Heart right ventricle (tissue), 16 donors: ENCODE results near the gene LMOD1. TPM values are rescaled to one million over a fixed set of nuclear protein-coding genes. Genes with fewer than 3 reads are reported as not detected.

ENCODE experiments used
- ATAC-seq, 8 donors: fragments of 200-7000 bp; cut with Tn5 transposase; one replicate each; pipeline ENCODE4 v1.9.1; 2020; ENCODE audit warnings: mild to moderate bottlenecking in 8 of 8, moderate library complexity in 8 of 8, moderate number of reproducible peaks in 1 of 8
- DNase-seq, 2 donors: peaks; one replicate each; pipeline ENCODE4 v3.0.0-alpha.2; 2020
- H3K27ac ChIP-seq, 10 donors: fragments of 200-600 bp; sonication (generic) in 2 of 10; one replicate each; pipeline versions ENCODE4 v1.5.0 to v1.8.0; 2020 to 2022; ENCODE audit warnings: mild to moderate bottlenecking in 3 of 10
- H3K27me3 ChIP-seq, 7 donors: fragments of 200-600 bp; one replicate each; pipeline ENCODE4 v1.8.0; 2021 to 2022; ENCODE audit warnings: mild to moderate bottlenecking in 2 of 7
- H3K36me3 ChIP-seq, 9 donors: fragments of 200-600 bp; sonication (generic) in 1 of 9; one replicate each; pipeline versions ENCODE4 v1.5.0 to v1.8.0; 2020 to 2022; ENCODE audit warnings: mild to moderate bottlenecking in 2 of 9
- H3K4me1 ChIP-seq, 9 donors: fragments of 200-600 bp; sonication (generic) in 1 of 9; one replicate each; pipeline versions ENCODE4 v1.5.0 to v1.8.0; 2020 to 2022; ENCODE audit warnings: mild to moderate bottlenecking in 4 of 9
- H3K4me3 ChIP-seq, 10 donors: fragments of 200-600 bp; sonication (generic) in 2 of 10; one replicate each; pipeline versions ENCODE4 v1.5.0 to v1.8.0; 2020 to 2022; ENCODE audit warnings: mild to moderate bottlenecking in 7 of 10, moderate library complexity in 2 of 10
- H3K9me3 ChIP-seq, 11 donors: fragments of 200-600 bp in 10 of 11; sonication (generic) in 2 of 11; one replicate each; pipeline versions ENCODE4 v1.5.0 to v1.8.0; 2013 to 2022; ENCODE audit warnings: mild to moderate bottlenecking in 2 of 11, control low read depth in 1 of 11, moderate library complexity in 1 of 11
- WGBS, 2 donors: extraction: QIAGEN DNeasy Blood & Tissue Kit; methylation state at CpG; one replicate each; pipeline ENCODE4 v1.1.7; 2013; ENCODE audit warnings: inconsistent platforms in 1 of 2; 5-methylcytosine and 5-hydroxymethylcytosine counted together
- intact Hi-C, 10 donors: fragments of 100-400 bp; cut with DNase I; formaldehyde crosslinking; loops; one replicate each; pipeline versions ENCODE4 v1.11.1 to v1.14.2; 2022
- polyA plus RNA-seq, 2 donors: library from polyadenylated mRNA; stranded (reverse); fragments of 200-250 nt; gene quantifications; one replicate each; pipeline ENCODE4 v1.2.3, GENCODE V29; 2013
- total RNA-seq, 10 donors: library from RNA; stranded (reverse); fragmentation: NEBNext Ultra II Directional in 3 of 10; extraction: Animal tissue kit (Norgen Biotek cat#: 25700) in 3 of 10; gene quantifications; one replicate each; pipeline versions ENCODE4 v1.2.1 to v1.2.4, GENCODE V29; 2021 to 2023
- TF ChIP-seq, protein P1 (sequence below), 9 donors: fragments of 200-600 bp; sonication (generic) in 2 of 9; IDR thresholded peaks; one replicate each; pipeline versions ENCODE4 v1.5.0 to v1.8.0; 2021 to 2022; ENCODE audit warnings: antibody characterized with exemption in 9 of 9, mild to moderate bottlenecking in 5 of 9, moderate library complexity in 1 of 9
- donor health status: Arrhythmogenic right ventricular cardiomyopathy.
- donor health status: ischemic (EF 13 %, LVEDD 7.1; RV severe dilation, severe dysfunction).
- donor health status: healthy with polysubstance abuse.
- donor health status: DM: no; HTN: yes; CAD: no.
- donor health status: DM: no; HTN: no; CAD: no.
- donor health status: ischemic (EF 25% LVEDD 6.9; RV normal size, moderate dysfunction).
- donor health status: ischemic (EF 25% LVEDD 5.7; RV mildly dilated, moderate dysfunction).
- donor health status: healthy.
- donor health status: DM: yes; HTN: yes; CAD: no.
- donor health status: Ischemic cardiomyopathy.
- donor health status: ischemic (EF 35%, LVEDD 5.7; RV mildly dilated, moderate dysfunction).
- donor health status: nonischemic (EF 11% LVEDD 7.7; RV severe dilation, severe dysfunction).
- donor health status: DM: yes; HTN: yes; CAD: no.
- donor health status: PGD.
- donor health status: ischemic (EF 29% LVEDD 5.4; RV normal size, mild dysfunction).
- donor health status: nonischemic (EF 23%, LVEDD 6.1; RV moderate dilation, normal function).

LMOD1 gene
- total and polyA plus RNA-seq, 12 donors, result 3.6 to 22.7 (median 9.8) TPM

GRCh38 chr1:201985355-201985754 is 39.0 kb upstream of the LMOD1 start:
- no peak for DNase-seq
- Histone ChIP-seq H3K27ac (no peak overlapping the region), H3K9me3 (no peaks in the 10 kb centered on the region), H3K4me3 (no peak overlapping the region), H3K36me3 (peaks cover 0 to 28% (median 17%) of the 10 kb centered on the region in 9 donors), H3K27me3 (no peaks in the 10 kb centered on the region), H3K4me1 (peaks cover 0 to 63% (median 25%) of the 10 kb centered on the region in 9 donors)
- 76 to 98% methylated on average over 2 of the region's 2 CpGs for WGBS, 2 donors
- TF ChIP-seq, protein P1, sequence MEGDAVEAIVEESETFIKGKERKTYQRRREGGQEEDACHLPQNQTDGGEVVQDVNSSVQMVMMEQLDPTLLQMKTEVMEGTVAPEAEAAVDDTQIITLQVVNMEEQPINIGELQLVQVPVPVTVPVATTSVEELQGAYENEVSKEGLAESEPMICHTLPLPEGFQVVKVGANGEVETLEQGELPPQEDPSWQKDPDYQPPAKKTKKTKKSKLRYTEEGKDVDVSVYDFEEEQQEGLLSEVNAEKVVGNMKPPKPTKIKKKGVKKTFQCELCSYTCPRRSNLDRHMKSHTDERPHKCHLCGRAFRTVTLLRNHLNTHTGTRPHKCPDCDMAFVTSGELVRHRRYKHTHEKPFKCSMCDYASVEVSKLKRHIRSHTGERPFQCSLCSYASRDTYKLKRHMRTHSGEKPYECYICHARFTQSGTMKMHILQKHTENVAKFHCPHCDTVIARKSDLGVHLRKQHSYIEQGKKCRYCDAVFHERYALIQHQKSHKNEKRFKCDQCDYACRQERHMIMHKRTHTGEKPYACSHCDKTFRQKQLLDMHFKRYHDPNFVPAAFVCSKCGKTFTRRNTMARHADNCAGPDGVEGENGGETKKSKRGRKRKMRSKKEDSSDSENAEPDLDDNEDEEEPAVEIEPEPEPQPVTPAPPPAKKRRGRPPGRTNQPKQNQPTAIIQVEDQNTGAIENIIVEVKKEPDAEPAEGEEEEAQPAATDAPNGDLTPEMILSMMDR (IDR thresholded peaks at IDR 0.05), result no peak
- intact Hi-C loops, result no loop called here
- ATAC-seq, result no peak

GRCh38 chr1:201984446-201984845 is 38.1 kb upstream of the LMOD1 start:
- peaks cover 0 to 55% (median 18%) of the 10 kb centered on the region in 9 donors for H3K4me1 ChIP-seq
- DNase-seq, result no peak
- WGBS, 2 donors, result 98 to 99% methylated on average over 3 of the region's 3 CpGs
- no peak for ATAC-seq
- H3K4me3 ChIP-seq, result no peak overlapping the region
- no peaks in the 10 kb centered on the region for H3K27me3 ChIP-seq
- H3K36me3 ChIP-seq, result peaks cover 0 to 19% (median 8%) of the 10 kb centered on the region in 9 donors
- TF ChIP-seq, protein P1 (IDR thresholded peaks at IDR 0.05), result no peak
- H3K27ac ChIP-seq, result no peak overlapping the region
- intact Hi-C loops, result no loop called here
- H3K9me3 ChIP-seq, result no peaks in the 10 kb centered on the region

DNA sequence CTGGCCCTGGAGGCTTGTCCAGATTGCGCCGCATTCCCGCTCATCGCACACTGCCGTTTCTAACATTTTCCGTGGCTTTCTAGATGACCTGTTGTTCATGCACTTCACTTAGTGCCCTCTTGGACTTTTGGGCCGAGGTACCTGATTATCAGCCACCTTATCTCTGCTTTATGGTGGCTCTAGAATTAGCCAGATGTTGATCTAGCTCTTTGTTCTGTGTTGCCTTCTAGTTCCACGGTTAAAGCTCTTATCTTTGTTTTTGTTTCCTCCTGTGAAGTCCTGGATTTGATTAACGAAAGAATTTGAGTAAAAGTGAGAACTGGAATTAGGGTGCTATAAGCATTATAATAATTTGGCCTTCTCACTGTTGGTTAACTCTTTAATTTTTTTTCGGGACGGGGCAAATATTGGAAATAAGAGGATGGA is 37.0 kb upstream of the LMOD1 start:
- H3K36me3 ChIP-seq, result peaks cover 0 to 9% (median 0%) of the 10 kb centered on the region in 9 donors
- no peaks in the 10 kb centered on the region for H3K9me3 ChIP-seq
- H3K4me1 ChIP-seq, result peaks cover 0 to 52% (median 18%) of the 10 kb centered on the region in 9 donors
- H3K27ac ChIP-seq, result peak overlapping the region; percentile 33 to 98 (median 94)
- TF ChIP-seq, protein P1 (IDR thresholded peaks at IDR 0.05), result peak in 1 of 9 donors; percentile 1
- intact Hi-C loops, result no loop called here
- DNase-seq, result no peak
- 13 to 15% methylated on average over 11 of the region's 11 CpGs for WGBS, 2 donors
- ATAC-seq, result no peak
- H3K4me3 ChIP-seq, result peak overlapping the region; percentile 56 to 100 (median 96)
- H3K27me3 ChIP-seq, result no peaks in the 10 kb centered on the region

DNA sequence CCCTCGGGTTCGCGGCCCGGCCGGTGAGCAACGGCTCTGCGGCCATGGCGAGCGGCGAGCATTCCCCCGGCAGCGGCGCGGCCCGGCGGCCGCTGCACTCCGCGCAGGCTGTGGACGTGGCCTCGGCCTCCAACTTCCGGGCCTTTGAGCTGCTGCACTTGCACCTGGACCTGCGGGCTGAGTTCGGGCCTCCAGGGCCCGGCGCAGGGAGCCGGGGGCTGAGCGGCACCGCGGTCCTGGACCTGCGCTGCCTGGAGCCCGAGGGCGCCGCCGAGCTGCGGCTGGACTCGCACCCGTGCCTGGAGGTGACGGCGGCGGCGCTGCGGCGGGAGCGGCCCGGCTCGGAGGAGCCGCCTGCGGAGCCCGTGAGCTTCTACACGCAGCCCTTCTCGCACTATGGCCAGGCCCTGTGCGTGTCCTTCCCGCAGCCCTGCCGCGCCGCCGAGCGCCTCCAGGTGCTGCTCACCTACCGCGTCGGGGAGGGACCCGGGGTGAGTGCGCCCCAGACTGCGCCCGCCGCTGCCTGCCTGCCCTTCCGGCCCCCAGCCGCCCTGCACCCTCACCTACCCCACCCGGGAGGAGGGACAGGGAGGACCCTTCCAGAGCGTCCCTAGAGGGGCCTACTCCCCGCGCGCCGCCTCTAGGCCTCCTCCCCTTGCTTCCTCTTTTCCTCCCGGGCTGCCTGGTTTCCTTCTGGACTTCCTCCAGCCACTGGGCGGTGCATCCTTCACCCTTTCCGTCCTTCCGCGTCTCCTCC is 36.5 kb upstream of the LMOD1 start, which contains the start of gene RNPEP:
RNPEP (plus strand) TSS at position 26 of the 757 bp plus-strand sequence; CDS start at position 45, 19 bp downstream.
- Histone ChIP-seq H3K9me3 (no peaks in the 10 kb centered on the region), H3K36me3 (peaks cover 0 to 8% (median 0%) of the 10 kb centered on the region in 9 donors), H3K4me3 (peak within 1 kb of the TSS; percentile 56 to 100 (median 96)), H3K27me3 (no peaks in the 10 kb centered on the region), H3K27ac (peak within 1 kb of the TSS; percentile 33 to 98 (median 94)), H3K4me1 (peaks cover 0 to 52% (median 18%) of the 10 kb centered on the region in 9 donors)
- DNase-seq, result peak; percentile 70 to 82
- intact Hi-C loops, result no loop called here
- ATAC-seq, result peak; percentile 80 to 95 (median 88)
- WGBS, 2 donors, result 0% methylated on average over 65 to 80 of the region's 80 CpGs
- TF ChIP-seq, protein P1 (IDR thresholded peaks at IDR 0.05), result peak in 2 of 9 donors; percentile 3 to 17
